GM10266 (cell line): ENCODE data around the gene RAD21L1.

Experiments used
- DNase-seq: peaks from one replicate; pipeline ENCODE4 v3.0.0; 2012; ENCODE audit errors: extremely low spot score
- CTCF ChIP-seq: IDR thresholded peaks from 2 replicates; pipeline ENCODE4 v1.5.1; 2012; ENCODE audit warnings: mild to moderate bottlenecking, low read depth; ENCODE audit not compliant: control insufficient read depth, insufficient read depth; ENCODE audit errors: missing control alignments

The RAD21L1 gene

GRCh38 chr20:1184260-1184637 is 41.6 kb upstream of the RAD21L1 start:
- DNase-seq = no peak
- TF ChIP-seq CTCF = no peak

GRCh38 chr20:1184638-1185315 is 41.1 kb upstream of the RAD21L1 start, which contains the start of gene TMEM74B:
TMEM74B (minus strand) TSS chr20:1184981; CDS start chr20:1183801, 1,180 bp downstream.
- DNase-seq = peak; percentile 43
- TF ChIP-seq CTCF = no peak

GRCh38 chr20:1185316-1185741 is 40.5 kb upstream of the RAD21L1 start:
- peak; percentile 45 for DNase-seq
- no peak for TF ChIP-seq CTCF

- TF ChIP-seq CTCF = peak; percentile 70
These were observed 40.0 kb upstream of the RAD21L1 start for GRCh38 chr20:1185790-1186334.

GRCh38 chr20:1186367-1186991 is 39.4 kb upstream of the RAD21L1 start:
- DNase-seq = no peak
- TF ChIP-seq CTCF = no peak

More at GRCh38 chr20:1185790-1186334, 40.0 kb upstream of the RAD21L1 start:
- peak; percentile 85 for DNase-seq

- DNase-seq = no peak
- TF ChIP-seq CTCF = no peak
These were observed 38.2 kb upstream of the RAD21L1 start for GRCh38 chr20:1187605-1188171.

- no peak for DNase-seq
- no peak for TF ChIP-seq CTCF
These were observed 37.5 kb upstream of the RAD21L1 start for GRCh38 chr20:1188347-1188746.
